DOHH2 (cell line): ENCODE measurements around the gene SPINDOC.

Experiments
- EZH2phosphoT487 ChIP-seq: fragments of 200-600 bp; sonication (generic); IDR thresholded peaks from 2 replicates; pipeline ENCODE4 v1.6.1; 2017; ENCODE audit warnings: borderline replicate concordance, mild to moderate bottlenecking, antibody characterized with exemption, low read length, moderate library complexity, mixed read lengths
- TF ChIP-seq, protein P1 (sequence below): fragments of 200-600 bp; sonication (generic); IDR thresholded peaks from one replicate; pipeline ENCODE4 v1.5.1; 2014; ENCODE audit warnings: antibody characterized with exemption, mild to moderate bottlenecking, low read depth, low read length; ENCODE audit not compliant: poor library complexity, severe bottlenecking

DNA sequence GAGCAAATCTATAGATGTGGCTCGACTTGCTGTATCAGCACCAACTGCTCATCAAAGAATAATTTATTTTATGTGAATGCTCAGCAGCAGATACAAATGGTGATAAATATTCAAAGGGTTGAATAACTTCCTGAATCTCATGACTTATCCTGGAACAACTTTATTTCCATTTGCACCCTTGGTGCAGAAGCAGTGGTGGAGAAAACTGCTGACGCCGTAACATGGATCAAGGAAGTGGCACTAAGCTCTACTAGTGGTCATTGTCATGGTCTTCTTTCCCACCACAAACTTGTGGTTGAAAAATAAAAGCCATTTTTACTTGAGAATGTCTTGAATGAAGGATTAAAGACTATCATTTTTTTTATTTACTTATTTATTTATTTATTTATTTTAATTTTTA is 40.2 kb downstream of the SPINDOC start:
- TF ChIP-seq, protein P1, sequence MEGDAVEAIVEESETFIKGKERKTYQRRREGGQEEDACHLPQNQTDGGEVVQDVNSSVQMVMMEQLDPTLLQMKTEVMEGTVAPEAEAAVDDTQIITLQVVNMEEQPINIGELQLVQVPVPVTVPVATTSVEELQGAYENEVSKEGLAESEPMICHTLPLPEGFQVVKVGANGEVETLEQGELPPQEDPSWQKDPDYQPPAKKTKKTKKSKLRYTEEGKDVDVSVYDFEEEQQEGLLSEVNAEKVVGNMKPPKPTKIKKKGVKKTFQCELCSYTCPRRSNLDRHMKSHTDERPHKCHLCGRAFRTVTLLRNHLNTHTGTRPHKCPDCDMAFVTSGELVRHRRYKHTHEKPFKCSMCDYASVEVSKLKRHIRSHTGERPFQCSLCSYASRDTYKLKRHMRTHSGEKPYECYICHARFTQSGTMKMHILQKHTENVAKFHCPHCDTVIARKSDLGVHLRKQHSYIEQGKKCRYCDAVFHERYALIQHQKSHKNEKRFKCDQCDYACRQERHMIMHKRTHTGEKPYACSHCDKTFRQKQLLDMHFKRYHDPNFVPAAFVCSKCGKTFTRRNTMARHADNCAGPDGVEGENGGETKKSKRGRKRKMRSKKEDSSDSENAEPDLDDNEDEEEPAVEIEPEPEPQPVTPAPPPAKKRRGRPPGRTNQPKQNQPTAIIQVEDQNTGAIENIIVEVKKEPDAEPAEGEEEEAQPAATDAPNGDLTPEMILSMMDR, result no peak
- no peak for TF ChIP-seq EZH2phosphoT487
